Tibial nerve (tissue), 4 donors: ENCODE data around the gene GPR152. TPM values are rescaled to one million over a fixed set of nuclear protein-coding genes. Genes with fewer than 3 reads are reported as not detected.

Source experiments
- DNase-seq, 2 donors: peaks; one replicate each; pipeline ENCODE4 v3.0.0-alpha.2; 2019; ENCODE audit warnings: low spot score in 2 of 2
- H3K27ac ChIP-seq, 4 donors: fragments of 200-600 bp; sonication (generic) in 3 of 4; one replicate each; pipeline ENCODE4 v1.5.1; 2017 to 2019; ENCODE audit warnings: mild to moderate bottlenecking in 1 of 4
- H3K27me3 ChIP-seq, 2 donors: fragments of 200-600 bp; sonication (generic) in 1 of 2; one replicate each; pipeline versions ENCODE4 v1.5.1 to v1.6.0; 2017 to 2019
- H3K36me3 ChIP-seq, 3 donors: fragments of 200-600 bp; sonication (generic); one replicate each; pipeline ENCODE4 v1.5.1; 2018 to 2019
- H3K4me1 ChIP-seq, 4 donors: fragments of 200-600 bp; sonication (generic) in 3 of 4; one replicate each; pipeline ENCODE4 v1.5.1; 2017 to 2019
- H3K4me3 ChIP-seq, 4 donors: fragments of 200-600 bp; sonication (generic) in 3 of 4; one replicate each; pipeline ENCODE4 v1.5.1; 2017 to 2019; ENCODE audit warnings: mild to moderate bottlenecking in 1 of 4, moderate library complexity in 1 of 4
- H3K9me3 ChIP-seq, 4 donors: fragments of 200-600 bp; sonication (generic) in 3 of 4; one replicate each; pipeline ENCODE4 v1.5.1; 2017 to 2019
- EP300 ChIP-seq, 2 donors: sonication (generic); formaldehyde crosslinking; IDR thresholded peaks; one replicate each; pipeline ENCODE4 v1.6.1; 2017; ENCODE audit warnings: antibody characterized with exemption in 2 of 2, mild to moderate bottlenecking in 1 of 2
- POLR2A ChIP-seq, 2 donors: fragments of 450-650 bp; IDR thresholded peaks; one replicate each; pipeline ENCODE4 v1.6.1; 2017; ENCODE audit warnings: antibody characterized with exemption in 2 of 2, mild to moderate bottlenecking in 2 of 2, moderate library complexity in 2 of 2
- WGBS, 2 donors: methylation state at CpG; one replicate each; pipeline ENCODE4 v1.1.5; 2018; 5-methylcytosine and 5-hydroxymethylcytosine counted together
- total RNA-seq, 4 donors: library from RNA; depleted of rRNA; stranded (reverse); fragments of >200 nt; gene quantifications; one replicate each; pipeline ENCODE4 v1.1.0, GENCODE V29; 2016
- TF ChIP-seq, protein P1 (sequence below), 5 experiments: fragments of 200-600 bp in 3 of 5; fragments of 450-650 bp in 2 of 5; sonication (generic) in 3 of 5; IDR thresholded peaks; one replicate each; pipeline ENCODE4 v1.5.1; 2016 to 2019; ENCODE audit warnings: antibody characterized with exemption in 5 of 5, mild to moderate bottlenecking in 3 of 5, moderate library complexity in 2 of 5

The GPR152 gene
- total RNA-seq, 4 donors from 2014 or later = not detected

DNA sequence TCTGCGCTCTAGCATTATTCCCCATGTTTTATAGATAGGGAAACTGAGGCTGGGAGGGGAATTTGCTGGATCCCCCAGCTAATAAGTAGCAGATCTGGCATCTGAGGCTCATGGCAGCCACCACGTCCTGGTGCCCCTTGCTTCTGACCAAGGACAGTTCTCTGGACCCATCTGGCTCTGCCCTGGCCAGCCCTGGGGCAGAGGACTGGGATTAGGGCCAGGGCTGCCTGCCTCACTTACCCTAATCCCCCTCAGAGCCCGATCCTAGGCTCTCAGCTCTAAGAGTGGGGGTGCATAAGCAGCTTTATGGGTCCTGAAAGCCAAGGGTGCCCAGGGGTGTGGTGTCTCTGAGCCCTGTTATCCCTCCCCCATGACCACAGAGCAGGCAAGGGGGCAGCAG, 2.5 kb upstream of the GPR152 start, which contains the start of gene CABP4:
Gene CABP4 (plus strand): TSS at position 301 of the 400 bp plus-strand sequence. CDS start 70 bp downstream, at position 371.
- no peaks in the 10 kb centered on the region for H3K27me3 ChIP-seq
- no peak within 1 kb of the TSS for H3K4me3 ChIP-seq
- TF ChIP-seq EP300 (IDR thresholded peaks at IDR 0.05) = no peak
- TF ChIP-seq, protein P1, sequence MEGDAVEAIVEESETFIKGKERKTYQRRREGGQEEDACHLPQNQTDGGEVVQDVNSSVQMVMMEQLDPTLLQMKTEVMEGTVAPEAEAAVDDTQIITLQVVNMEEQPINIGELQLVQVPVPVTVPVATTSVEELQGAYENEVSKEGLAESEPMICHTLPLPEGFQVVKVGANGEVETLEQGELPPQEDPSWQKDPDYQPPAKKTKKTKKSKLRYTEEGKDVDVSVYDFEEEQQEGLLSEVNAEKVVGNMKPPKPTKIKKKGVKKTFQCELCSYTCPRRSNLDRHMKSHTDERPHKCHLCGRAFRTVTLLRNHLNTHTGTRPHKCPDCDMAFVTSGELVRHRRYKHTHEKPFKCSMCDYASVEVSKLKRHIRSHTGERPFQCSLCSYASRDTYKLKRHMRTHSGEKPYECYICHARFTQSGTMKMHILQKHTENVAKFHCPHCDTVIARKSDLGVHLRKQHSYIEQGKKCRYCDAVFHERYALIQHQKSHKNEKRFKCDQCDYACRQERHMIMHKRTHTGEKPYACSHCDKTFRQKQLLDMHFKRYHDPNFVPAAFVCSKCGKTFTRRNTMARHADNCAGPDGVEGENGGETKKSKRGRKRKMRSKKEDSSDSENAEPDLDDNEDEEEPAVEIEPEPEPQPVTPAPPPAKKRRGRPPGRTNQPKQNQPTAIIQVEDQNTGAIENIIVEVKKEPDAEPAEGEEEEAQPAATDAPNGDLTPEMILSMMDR (IDR thresholded peaks at IDR 0.05) = no peak
- no peak for TF ChIP-seq POLR2A (IDR thresholded peaks at IDR 0.05)
- no peak within 1 kb of the TSS for H3K27ac ChIP-seq
- 93 to 98% methylated on average over 3 of the region's 3 CpGs for WGBS, 2 donors
- no peak for DNase-seq
- H3K36me3 ChIP-seq = no peaks in the 10 kb centered on the region
- no peaks in the 10 kb centered on the region for H3K9me3 ChIP-seq
- peaks cover 0 to 5% (median 0%) of the 10 kb centered on the region in 4 donors for H3K4me1 ChIP-seq

DNA sequence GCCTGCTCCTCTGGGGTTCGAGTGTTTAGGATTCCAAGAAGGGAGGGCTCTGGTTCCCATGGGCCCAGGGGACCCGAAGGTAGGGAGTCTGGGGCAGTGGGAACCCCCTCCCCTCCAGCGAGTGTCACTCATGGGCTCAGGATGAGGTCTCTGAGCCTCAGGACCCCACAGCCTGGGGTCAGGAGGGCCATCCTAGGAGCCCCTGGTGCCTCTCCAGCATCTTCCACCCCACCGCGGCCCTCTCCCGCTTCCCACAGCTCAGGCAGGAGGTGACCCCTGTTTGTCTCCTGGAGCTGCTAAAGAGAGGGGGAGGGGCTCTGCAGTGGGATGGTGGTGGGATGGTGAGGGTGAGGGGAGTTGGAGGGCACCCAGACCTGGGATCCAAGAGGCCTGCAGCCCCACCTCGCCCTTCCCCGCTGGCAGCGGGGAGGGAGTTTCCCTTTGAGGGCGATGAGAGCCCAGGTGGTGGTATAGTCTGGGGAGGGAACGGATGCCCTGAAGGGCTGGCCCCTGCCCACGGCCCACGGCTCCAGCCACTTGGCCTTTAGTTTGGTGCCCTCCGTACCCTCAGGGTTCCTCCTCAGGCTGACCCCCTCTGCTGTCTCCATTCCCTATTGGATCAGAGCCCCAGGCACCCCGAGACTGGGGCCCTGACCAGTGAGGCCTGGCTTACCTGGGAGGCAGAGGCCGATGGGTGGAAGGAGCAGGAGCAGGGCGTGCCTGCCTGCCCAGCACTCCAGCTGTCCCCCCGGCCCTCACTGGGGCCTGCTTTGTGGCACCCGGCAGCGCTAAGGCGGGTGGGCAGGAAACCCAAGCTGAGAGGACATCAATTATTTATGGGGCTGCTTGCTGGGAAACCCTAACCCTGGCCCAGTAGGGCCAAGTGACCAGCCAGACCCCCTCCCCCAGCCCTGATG, 1.5 kb upstream of the GPR152 start:
- TF ChIP-seq POLR2A (IDR thresholded peaks at IDR 0.05) = no peak
- TF ChIP-seq EP300 (IDR thresholded peaks at IDR 0.05) = no peak
- TF ChIP-seq, protein P1 (IDR thresholded peaks at IDR 0.05) = no peak
- no peak for DNase-seq
- 81 to 91% methylated on average over 14 to 17 of the region's 21 CpGs for WGBS, 2 donors
- H3K27ac ChIP-seq = no peak overlapping the region
- no peaks in the 10 kb centered on the region for H3K9me3 ChIP-seq
- no peaks in the 10 kb centered on the region for H3K27me3 ChIP-seq
- no peaks in the 10 kb centered on the region for H3K4me1 ChIP-seq
- H3K4me3 ChIP-seq = no peak overlapping the region
- no peaks in the 10 kb centered on the region for H3K36me3 ChIP-seq

DNA sequence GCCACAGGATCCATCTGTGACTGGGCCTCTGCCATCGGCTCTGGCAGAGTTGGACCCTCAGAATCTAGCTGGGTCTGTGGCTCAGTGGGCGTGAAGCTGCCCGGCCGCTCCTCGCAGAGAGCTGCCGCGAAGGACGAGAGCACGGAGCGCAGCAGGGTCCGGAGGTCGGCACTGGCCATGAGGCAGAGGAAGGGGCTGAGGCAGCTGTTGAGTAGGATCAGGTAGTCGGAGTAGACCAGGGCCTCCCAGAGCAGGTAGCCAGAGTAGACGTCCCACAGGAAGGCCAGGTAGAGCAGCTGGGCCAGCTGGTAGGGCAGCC, 912 bp downstream of the GPR152 start:
- no peaks in the 10 kb centered on the region for H3K27me3 ChIP-seq
- no peaks in the 10 kb centered on the region for H3K36me3 ChIP-seq
- TF ChIP-seq, protein P1 (IDR thresholded peaks at IDR 0.05) = no peak
- TF ChIP-seq POLR2A (IDR thresholded peaks at IDR 0.05) = no peak
- no peak for TF ChIP-seq EP300 (IDR thresholded peaks at IDR 0.05)
- WGBS, 2 donors = 88 to 92% methylated on average over 13 to 14 of the region's 14 CpGs
- H3K27ac ChIP-seq = no peak overlapping the region
- no peak for DNase-seq
- H3K9me3 ChIP-seq = no peaks in the 10 kb centered on the region
- H3K4me1 ChIP-seq = no peaks in the 10 kb centered on the region
- no peak overlapping the region for H3K4me3 ChIP-seq

DNA sequence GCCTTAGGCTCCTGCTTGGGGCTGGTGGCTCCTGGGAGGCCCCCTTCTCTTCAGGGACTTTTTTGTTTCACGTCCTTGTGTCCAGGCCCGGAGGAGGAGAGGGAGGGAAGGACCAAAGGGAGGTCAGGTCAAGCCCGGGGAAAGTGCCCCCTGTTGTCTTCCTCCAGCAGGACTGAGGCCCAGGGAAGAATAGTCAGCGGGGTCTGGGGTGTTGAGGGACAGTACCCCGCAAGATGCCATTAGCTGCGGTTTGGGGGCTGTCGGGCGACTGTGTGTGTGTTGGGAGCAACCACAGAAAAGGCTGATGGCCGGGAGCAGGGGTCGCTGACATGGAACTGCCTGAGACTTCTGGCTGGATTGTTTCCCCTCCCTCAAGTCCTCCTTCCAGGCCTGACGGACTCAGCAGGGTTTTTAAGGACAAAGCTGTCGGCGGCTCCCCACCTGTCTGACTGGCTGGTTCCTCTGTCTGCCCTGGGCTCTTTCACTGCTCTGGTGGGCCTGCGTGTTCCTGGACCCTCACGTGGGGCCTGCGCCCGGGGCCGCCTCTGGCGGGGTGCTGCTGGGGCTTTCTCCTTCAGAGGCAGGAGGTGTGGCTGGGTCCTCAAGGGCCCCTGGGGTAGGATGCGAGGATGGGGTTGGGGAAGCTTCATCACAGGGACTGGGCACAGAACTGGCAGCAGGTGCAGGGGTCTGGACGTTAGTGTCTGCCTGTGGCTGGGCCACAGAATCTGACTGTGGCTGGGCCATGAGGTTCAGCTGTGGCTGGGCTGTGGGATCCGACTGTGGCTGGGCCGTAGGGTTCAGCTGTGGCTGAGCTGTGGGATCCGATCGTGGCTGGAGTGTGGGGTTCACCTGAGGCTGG, 1.5 kb downstream of the GPR152 start:
- TF ChIP-seq, protein P1 (IDR thresholded peaks at IDR 0.05) = no peak
- TF ChIP-seq EP300 (IDR thresholded peaks at IDR 0.05) (no peak), POLR2A (IDR thresholded peaks at IDR 0.05) (no peak)
- no peaks in the 10 kb centered on the region for H3K27me3 ChIP-seq
- no peaks in the 10 kb centered on the region for H3K36me3 ChIP-seq
- peaks cover 0 to 4% (median 0%) of the 10 kb centered on the region in 4 donors for H3K4me1 ChIP-seq
- no peak for DNase-seq
- WGBS, 2 donors = 73 to 82% methylated on average over 18 to 21 of the region's 25 CpGs
- H3K27ac ChIP-seq = no peak overlapping the region
- no peak overlapping the region for H3K4me3 ChIP-seq
- H3K9me3 ChIP-seq = no peaks in the 10 kb centered on the region
